ENCODE results near the gene WDR4. TPM values are rescaled to one million over a fixed set of nuclear protein-coding genes. Genes with fewer than 3 reads are reported as not detected.
"Not testable (repeated sequence)": the region's sequence is repeated elsewhere in the genome, so short reads cannot be mapped to it uniquely, and the experiment has no call there.

WDR4 gene
- total and polyA plus RNA-seq, 2 donors, result 5.3 to 11.8 TPM

DNA sequence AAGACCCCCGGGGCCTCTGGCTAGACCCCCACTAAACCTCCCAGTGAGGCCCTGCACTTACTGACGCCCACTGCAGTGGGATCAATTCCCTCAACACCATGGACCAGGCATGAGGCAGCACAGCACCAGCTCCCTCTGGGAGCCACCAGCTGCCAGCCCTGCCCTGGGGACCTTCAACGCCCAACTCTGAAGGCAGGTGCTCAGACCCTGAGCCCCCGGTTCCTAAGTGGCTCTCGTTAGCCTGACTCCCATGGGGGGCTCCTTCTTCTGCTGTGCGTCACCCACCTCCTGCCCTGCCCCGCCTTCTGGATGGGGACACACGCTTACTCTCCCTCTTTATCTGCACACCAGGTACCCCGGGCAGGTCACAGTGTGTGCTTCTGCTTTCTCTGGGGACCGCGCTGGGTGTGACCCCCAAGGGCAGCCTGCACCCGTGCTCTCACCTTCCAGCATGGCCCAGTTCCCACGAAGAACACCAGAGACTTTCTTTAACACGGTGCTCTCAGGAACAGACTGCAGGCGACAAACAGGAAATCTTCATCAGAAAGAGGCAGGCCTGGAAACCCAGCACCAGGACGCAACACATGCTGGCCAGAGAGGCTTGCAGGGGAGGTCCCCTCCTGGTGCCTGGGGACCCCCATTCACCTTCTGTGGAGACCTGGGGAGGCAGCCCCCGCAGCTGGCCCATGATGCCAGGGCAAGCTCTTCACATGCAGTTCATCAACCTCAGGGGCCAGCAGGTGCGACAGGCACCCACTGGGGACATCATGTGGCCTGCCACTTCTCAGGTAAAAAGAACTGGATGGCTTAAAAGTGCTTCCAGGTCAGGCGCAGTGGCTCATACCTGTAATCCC is 27.3 kb downstream of the WDR4 start:
- peaks cover 0 to 3% of the 10 kb centered on the region in 2 donors for H3K9me3 ChIP-seq (ENCODE audit: control insufficient read depth in 2 of 2, insufficient read depth in 1 of 2, low read length in 1 of 2)
- WGBS, result 97% methylated on average over 19 of the region's 19 CpGs
- peaks cover 81 to 86% of the 10 kb centered on the region in 2 donors for H3K36me3 ChIP-seq (ENCODE audit: control insufficient read depth in 2 of 2, insufficient read depth in 2 of 2, low read length in 1 of 2)
- no peak for DNase-seq (ENCODE audit: low read depth in 6 of 9, low spot score in 9 of 9)
- H3K27ac ChIP-seq (ENCODE audit: low read depth in 1 of 2, low read length in 1 of 2), result no peak overlapping the region
- no peaks in the 10 kb centered on the region for H3K27me3 ChIP-seq (ENCODE audit: control insufficient read depth in 2 of 2, insufficient read depth in 1 of 2, low read length in 1 of 2)
- no peak overlapping the region for H3K4me3 ChIP-seq (ENCODE audit: low read length in 2 of 2)
- H3K4me1 ChIP-seq (ENCODE audit: control insufficient read depth in 2 of 2, insufficient read depth in 2 of 2, low read length in 2 of 2), result no peaks in the 10 kb centered on the region

DNA sequence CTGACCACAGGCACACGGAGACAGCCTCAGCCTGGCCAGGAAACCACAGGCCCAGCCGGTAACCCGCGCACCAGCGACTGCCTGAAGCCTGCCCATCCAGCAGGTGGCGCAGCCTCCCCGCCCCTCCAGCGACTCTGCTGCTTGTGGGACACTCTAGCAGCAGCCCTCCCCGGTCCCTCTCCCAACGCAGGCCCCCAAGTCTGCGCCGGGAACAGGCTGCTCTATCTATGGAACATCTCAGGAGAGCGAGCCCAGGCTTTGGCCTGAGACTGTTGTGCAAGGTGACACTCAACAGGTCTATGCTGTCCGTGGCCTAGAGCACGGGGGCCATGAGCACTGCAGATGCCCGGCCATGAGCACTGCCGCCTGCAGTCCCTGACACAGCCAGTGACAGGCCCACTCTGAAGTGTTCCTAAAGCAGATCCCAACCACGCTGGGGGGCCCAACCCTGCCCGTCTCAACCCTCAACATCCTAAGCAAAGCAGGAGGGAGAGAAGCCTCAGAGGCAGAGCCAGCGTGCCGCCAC is 28.4 kb downstream of the WDR4 start:
- WGBS, result 86% methylated on average over 21 of the region's 21 CpGs
- Histone ChIP-seq H3K9me3 (ENCODE audit: control insufficient read depth in 2 of 2, insufficient read depth in 1 of 2, low read length in 1 of 2) (peaks cover 0 to 3% of the 10 kb centered on the region in 2 donors), H3K27me3 (ENCODE audit: control insufficient read depth in 2 of 2, insufficient read depth in 1 of 2, low read length in 1 of 2) (no peaks in the 10 kb centered on the region), H3K4me1 (ENCODE audit: control insufficient read depth in 2 of 2, insufficient read depth in 2 of 2, low read length in 2 of 2) (no peaks in the 10 kb centered on the region), H3K27ac (ENCODE audit: low read depth in 1 of 2, low read length in 1 of 2) (no peak overlapping the region), H3K36me3 (ENCODE audit: control insufficient read depth in 2 of 2, insufficient read depth in 2 of 2, low read length in 1 of 2) (peaks cover 80 to 87% of the 10 kb centered on the region in 2 donors), H3K4me3 (ENCODE audit: low read length in 2 of 2) (no peak overlapping the region)
- peak in 1 of 9 donors; percentile 19 for DNase-seq (ENCODE audit: low read depth in 6 of 9, low spot score in 9 of 9)

DNA sequence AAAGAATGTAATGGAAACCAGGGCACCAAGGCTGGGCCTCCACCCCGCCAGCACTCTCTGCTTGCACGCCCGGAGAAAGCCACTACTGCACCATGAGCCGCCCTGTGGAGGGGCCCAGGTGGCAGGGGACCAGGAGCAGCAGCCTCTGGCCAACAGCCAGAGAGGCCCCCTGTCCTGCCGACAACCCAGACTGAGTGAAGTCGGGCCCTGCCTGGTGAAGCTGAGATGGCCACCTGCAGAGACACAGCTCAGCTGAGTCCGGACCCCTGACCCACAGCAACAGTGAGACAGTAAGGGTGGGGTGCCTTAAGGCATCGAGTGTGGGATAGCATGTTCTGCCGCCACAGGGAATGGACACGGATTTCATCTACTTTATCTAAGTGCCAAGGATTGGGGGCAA is 28.9 kb downstream of the WDR4 start:
- H3K36me3 ChIP-seq (ENCODE audit: control insufficient read depth in 2 of 2, insufficient read depth in 2 of 2, low read length in 1 of 2), result peaks cover 80 to 87% of the 10 kb centered on the region in 2 donors
- H3K4me3 ChIP-seq (ENCODE audit: low read length in 2 of 2), result no peak overlapping the region
- no peaks in the 10 kb centered on the region for H3K27me3 ChIP-seq (ENCODE audit: control insufficient read depth in 2 of 2, insufficient read depth in 1 of 2, low read length in 1 of 2)
- H3K4me1 ChIP-seq (ENCODE audit: control insufficient read depth in 2 of 2, insufficient read depth in 2 of 2, low read length in 2 of 2), result no peaks in the 10 kb centered on the region
- DNase-seq (ENCODE audit: low read depth in 6 of 9, low spot score in 9 of 9), result no peak
- 97% methylated on average over 10 of the region's 10 CpGs for WGBS
- H3K27ac ChIP-seq (ENCODE audit: low read depth in 1 of 2, low read length in 1 of 2), result no peak overlapping the region
- peaks cover 0 to 3% of the 10 kb centered on the region in 2 donors for H3K9me3 ChIP-seq (ENCODE audit: control insufficient read depth in 2 of 2, insufficient read depth in 1 of 2, low read length in 1 of 2)

DNA sequence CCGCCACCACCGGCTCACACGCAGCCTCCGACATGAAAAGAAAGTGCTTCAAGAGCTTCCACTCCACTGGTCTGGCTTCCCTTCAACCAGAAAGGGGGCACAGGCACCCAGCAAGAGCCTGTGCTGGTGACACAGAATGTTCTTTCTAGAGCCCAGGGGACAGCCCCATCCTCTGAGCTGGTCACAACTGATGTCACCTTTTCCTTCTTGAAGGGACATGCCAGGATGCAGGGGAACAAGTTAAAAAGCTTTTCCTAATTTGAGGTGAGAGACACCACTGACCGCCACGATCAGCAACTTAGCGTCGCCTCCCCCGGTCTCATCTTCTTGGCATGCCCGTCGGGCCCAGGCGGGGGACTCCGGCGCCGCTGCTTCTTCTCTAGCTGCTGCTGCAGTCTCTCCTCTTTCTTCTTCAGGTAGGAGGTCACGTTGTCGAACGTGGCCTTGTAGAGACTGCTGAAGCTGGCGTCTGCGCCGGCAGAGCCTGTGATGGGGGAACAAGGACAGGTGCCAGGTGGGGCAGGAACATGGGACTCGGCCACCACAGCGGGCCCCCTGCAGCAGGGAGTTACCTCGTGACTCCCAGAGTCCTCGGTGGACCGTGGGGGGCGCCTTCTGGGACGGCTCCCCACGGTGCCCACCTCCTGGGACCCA is 29.5 kb downstream of the WDR4 start:
- Histone ChIP-seq H3K36me3 (ENCODE audit: control insufficient read depth in 2 of 2, insufficient read depth in 2 of 2, low read length in 1 of 2) (peaks cover 80 to 85% of the 10 kb centered on the region in 2 donors), H3K27ac (ENCODE audit: low read depth in 1 of 2, low read length in 1 of 2) (no peak overlapping the region), H3K27me3 (ENCODE audit: control insufficient read depth in 2 of 2, insufficient read depth in 1 of 2, low read length in 1 of 2) (no peaks in the 10 kb centered on the region), H3K4me1 (ENCODE audit: control insufficient read depth in 2 of 2, insufficient read depth in 2 of 2, low read length in 2 of 2) (no peaks in the 10 kb centered on the region), H3K9me3 (ENCODE audit: control insufficient read depth in 2 of 2, insufficient read depth in 1 of 2, low read length in 1 of 2) (peaks cover 0 to 3% of the 10 kb centered on the region in 2 donors), H3K4me3 (ENCODE audit: low read length in 2 of 2) (no peak overlapping the region)
- WGBS, result 96% methylated on average over 29 of the region's 29 CpGs
- no peak for DNase-seq (ENCODE audit: low read depth in 6 of 9, low spot score in 9 of 9)

DNA sequence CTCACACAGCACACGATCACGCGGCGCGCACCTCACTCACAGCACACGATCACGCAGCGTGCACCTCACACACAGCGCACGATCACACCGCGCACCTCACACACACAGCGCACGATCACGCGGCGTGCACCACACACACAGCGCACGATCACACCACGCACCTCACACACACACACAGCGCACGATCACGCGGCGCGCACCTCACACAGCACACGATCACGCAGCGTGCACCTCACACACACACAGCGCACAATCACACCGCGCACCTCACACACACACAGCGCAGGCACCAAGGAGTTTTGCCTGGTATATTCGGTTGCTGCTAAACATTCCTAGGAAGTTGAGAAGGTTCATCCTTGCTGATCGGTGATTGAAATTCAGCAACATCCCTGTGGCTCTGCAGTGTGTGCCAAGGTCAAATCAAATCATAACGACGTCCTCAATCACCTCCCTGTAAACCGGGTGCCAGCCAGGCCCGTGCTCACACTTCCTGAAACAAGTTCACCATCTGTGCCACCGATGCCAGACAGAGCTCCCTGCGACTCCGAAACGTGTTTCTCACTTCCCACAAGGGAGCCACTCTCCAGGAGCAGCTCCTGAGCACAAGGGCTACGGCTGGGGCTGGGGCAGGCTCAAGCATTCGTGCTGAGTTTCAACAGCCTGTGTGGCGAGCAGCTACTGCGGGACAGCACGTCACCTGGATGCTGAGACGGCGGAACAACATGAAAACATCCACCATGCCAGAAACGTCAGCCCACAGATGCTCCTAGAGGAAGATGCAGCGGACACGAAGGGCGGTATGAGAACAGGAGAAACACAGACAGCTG is 30.2 kb downstream of the WDR4 start:
- WGBS, result 96% methylated on average over 54 of the region's 54 CpGs
- DNase-seq (ENCODE audit: low read depth in 6 of 9, low spot score in 9 of 9), result no peak
- Histone ChIP-seq H3K36me3 (ENCODE audit: control insufficient read depth in 2 of 2, insufficient read depth in 2 of 2, low read length in 1 of 2) (peaks cover 79 to 86% of the 10 kb centered on the region in 2 donors), H3K4me3 (ENCODE audit: low read length in 2 of 2) (no peak overlapping the region), H3K27ac (ENCODE audit: low read depth in 1 of 2, low read length in 1 of 2) (no peak overlapping the region), H3K27me3 (ENCODE audit: control insufficient read depth in 2 of 2, insufficient read depth in 1 of 2, low read length in 1 of 2) (no peaks in the 10 kb centered on the region), H3K4me1 (ENCODE audit: control insufficient read depth in 2 of 2, insufficient read depth in 2 of 2, low read length in 2 of 2) (no peaks in the 10 kb centered on the region), H3K9me3 (ENCODE audit: control insufficient read depth in 2 of 2, insufficient read depth in 1 of 2, low read length in 1 of 2) (peaks cover 0 to 3% of the 10 kb centered on the region in 2 donors)

DNA sequence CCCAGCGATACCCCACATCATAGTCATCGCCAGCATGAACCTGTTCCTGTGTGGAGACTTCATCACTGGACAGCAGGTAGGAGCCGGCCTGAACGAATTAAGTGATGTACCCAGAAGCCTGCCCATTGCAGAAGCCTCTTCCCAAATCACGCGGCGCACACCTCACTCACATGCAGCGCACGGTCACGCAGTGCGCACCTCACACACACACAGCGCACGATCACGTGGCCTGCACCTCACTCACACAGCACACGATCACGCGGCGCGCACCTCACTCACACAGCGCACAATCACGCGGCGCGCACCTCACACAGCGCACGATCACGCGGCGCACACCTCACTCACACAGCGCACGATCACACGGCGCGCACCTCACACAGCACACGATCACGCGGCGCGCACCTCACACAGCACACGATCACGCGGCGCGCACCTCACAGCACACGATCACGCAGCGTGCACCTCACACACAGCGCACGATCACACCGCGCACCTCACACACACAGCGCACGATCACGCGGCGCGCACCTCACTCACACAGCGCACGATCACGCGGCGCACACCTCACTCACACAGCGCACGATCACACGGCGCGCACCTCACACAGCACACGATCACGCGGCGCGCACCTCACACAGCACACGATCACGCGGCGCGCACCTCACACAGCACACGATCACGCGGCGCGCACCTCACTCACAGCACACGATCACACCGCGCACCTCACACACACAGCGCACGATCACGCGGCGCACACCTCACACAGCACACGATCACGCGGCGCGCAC is 31.0 kb downstream of the WDR4 start:
- H3K4me3 ChIP-seq (ENCODE audit: low read length in 2 of 2); H3K27me3 ChIP-seq (ENCODE audit: control insufficient read depth in 2 of 2, insufficient read depth in 1 of 2, low read length in 1 of 2); DNase-seq (ENCODE audit: low read depth in 6 of 9, low spot score in 9 of 9); H3K9me3 ChIP-seq (ENCODE audit: control insufficient read depth in 2 of 2, insufficient read depth in 1 of 2, low read length in 1 of 2); H3K27ac ChIP-seq (ENCODE audit: low read depth in 1 of 2, low read length in 1 of 2); H3K4me1 ChIP-seq (ENCODE audit: control insufficient read depth in 2 of 2, insufficient read depth in 2 of 2, low read length in 2 of 2): not testable (repeated sequence)
- 98% methylated on average over 95 of the region's 95 CpGs for WGBS
- H3K36me3 ChIP-seq (ENCODE audit: control insufficient read depth in 2 of 2, insufficient read depth in 2 of 2, low read length in 1 of 2), result peaks cover 75 to 83% of the 10 kb centered on the region in 2 donors

DNA sequence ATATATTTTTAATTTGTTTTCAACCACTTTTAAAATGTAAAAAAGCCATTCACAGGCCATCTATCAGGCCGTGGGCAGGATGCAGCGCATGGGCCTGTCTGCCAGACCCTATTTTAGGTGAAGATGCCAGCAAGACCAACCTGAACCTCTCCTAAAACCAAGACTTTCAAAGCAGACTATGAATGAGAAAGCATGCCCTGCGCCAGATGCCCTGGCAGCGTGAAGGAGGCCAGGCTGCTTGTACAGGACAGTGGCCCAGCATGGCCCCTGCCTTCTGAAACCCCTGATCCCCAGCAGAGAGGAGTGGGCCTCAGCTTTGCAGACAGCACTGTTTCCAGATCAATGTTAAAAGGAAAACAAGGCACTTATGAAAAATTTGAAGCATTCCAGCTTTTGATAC is 31.6 kb downstream of the WDR4 start:
- Histone ChIP-seq H3K4me1 (ENCODE audit: control insufficient read depth in 2 of 2, insufficient read depth in 2 of 2, low read length in 2 of 2) (no peaks in the 10 kb centered on the region), H3K27me3 (ENCODE audit: control insufficient read depth in 2 of 2, insufficient read depth in 1 of 2, low read length in 1 of 2) (no peaks in the 10 kb centered on the region), H3K27ac (ENCODE audit: low read depth in 1 of 2, low read length in 1 of 2) (no peak overlapping the region), H3K9me3 (ENCODE audit: control insufficient read depth in 2 of 2, insufficient read depth in 1 of 2, low read length in 1 of 2) (peaks cover 0 to 3% of the 10 kb centered on the region in 2 donors), H3K4me3 (ENCODE audit: low read length in 2 of 2) (no peak overlapping the region), H3K36me3 (ENCODE audit: control insufficient read depth in 2 of 2, insufficient read depth in 2 of 2, low read length in 1 of 2) (peaks cover 74 to 77% of the 10 kb centered on the region in 2 donors)
- DNase-seq (ENCODE audit: low read depth in 6 of 9, low spot score in 9 of 9), result no peak
- WGBS, result over 99% methylated on average over 4 of the region's 4 CpGs

DNA sequence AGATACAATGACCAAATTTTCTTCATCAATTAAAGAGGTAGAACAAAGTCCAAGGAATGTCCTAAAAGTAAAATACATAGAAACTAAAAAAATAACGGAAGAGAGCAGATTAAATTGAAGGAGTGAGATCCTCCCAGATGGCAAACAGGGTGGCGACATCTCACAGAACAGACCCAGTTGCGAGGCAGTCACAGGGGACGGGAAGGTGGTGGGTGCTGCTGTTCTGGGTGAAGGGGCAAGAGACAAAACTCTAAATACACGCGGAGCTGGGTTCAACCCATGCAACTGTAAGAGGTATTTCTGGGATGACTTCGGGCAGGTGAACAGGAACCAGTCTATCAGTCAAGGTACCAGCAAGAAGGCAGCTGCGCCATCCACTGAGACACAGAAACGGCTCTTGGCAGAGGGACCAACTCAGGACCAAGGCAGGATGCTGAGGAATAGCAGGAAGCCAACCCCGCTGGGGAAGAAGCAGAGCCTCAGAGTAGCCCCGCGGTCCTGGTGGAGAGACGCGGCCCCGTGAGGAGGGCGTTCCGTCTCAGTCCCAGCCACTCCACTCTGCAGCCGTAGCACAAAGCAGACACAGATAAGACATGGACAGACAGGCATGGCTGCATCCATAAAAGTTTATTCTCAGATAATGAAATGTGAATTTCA is 32.2 kb downstream of the WDR4 start:
- no peak for DNase-seq (ENCODE audit: low read depth in 6 of 9, low spot score in 9 of 9)
- H3K27ac ChIP-seq (ENCODE audit: low read depth in 1 of 2, low read length in 1 of 2), result no peak overlapping the region
- no peaks in the 10 kb centered on the region for H3K27me3 ChIP-seq (ENCODE audit: control insufficient read depth in 2 of 2, insufficient read depth in 1 of 2, low read length in 1 of 2)
- no peak overlapping the region for H3K4me3 ChIP-seq (ENCODE audit: low read length in 2 of 2)
- peaks cover 77 to 79% of the 10 kb centered on the region in 2 donors for H3K36me3 ChIP-seq (ENCODE audit: control insufficient read depth in 2 of 2, insufficient read depth in 2 of 2, low read length in 1 of 2)
- H3K9me3 ChIP-seq (ENCODE audit: control insufficient read depth in 2 of 2, insufficient read depth in 1 of 2, low read length in 1 of 2), result peaks cover 0 to 3% of the 10 kb centered on the region in 2 donors
- 92% methylated on average over 18 of the region's 18 CpGs for WGBS
- H3K4me1 ChIP-seq (ENCODE audit: control insufficient read depth in 2 of 2, insufficient read depth in 2 of 2, low read length in 2 of 2), result no peaks in the 10 kb centered on the region
